ENCODE results near the gene ELP2.

Gene ELP2

DNA sequence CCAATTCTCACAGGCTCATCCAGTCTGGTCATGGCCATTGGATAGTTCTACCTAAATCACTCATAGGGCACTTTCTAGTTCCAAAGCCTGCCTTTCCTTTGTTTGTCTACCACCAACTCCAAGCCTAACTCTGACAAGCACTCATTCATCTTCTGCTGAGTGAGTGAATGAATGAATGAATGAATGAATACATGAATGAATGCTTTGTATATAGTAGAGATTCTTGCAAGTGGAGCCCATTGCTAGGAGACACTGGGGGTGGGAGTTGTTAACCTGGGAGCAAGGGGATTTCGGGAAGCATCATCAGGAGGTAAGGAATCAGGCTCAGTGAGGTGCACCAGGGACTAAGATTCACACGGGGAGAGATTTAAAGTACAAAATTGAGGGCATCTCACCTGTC, 54.3 kb downstream of the ELP2 start:
- Histone ChIP-seq H3K4me3 (ENCODE audit: low read depth, low read length) (no peak overlapping the region), H3K27me3 (ENCODE audit: control insufficient read depth, insufficient read depth, low read length) (no peaks in the 10 kb centered on the region), H3K9me3 (ENCODE audit: control insufficient read depth, low read length) (no peaks in the 10 kb centered on the region), H3K4me1 (peaks cover 5% of the 10 kb centered on the region), H3K36me3 (ENCODE audit: control insufficient read depth, insufficient read depth, low read length) (no peaks in the 10 kb centered on the region), H3K9ac (no peak overlapping the region), H3K27ac (no peak overlapping the region), H3K79me2 (no peaks in the 10 kb centered on the region), H2AFZ (no peak overlapping the region), H3K4me2 (ENCODE audit: low read length) (no peak overlapping the region)
- no peak for TF ChIP-seq CTCF (IDR thresholded peaks at IDR 0.05)

- H3K79me2 ChIP-seq: no peaks in the 10 kb centered on the region
- H3K9me3 ChIP-seq (ENCODE audit: control insufficient read depth, low read length): no peaks in the 10 kb centered on the region
- H2AFZ ChIP-seq: no peak overlapping the region
- H3K27ac ChIP-seq: no peak overlapping the region
- no peak for TF ChIP-seq CTCF (IDR thresholded peaks at IDR 0.05)
- no peaks in the 10 kb centered on the region for H3K27me3 ChIP-seq (ENCODE audit: control insufficient read depth, insufficient read depth, low read length)
- H3K9ac ChIP-seq: no peak overlapping the region
- no peak overlapping the region for H3K4me3 ChIP-seq (ENCODE audit: low read depth, low read length)
- no peaks in the 10 kb centered on the region for H3K36me3 ChIP-seq (ENCODE audit: control insufficient read depth, insufficient read depth, low read length)
- peaks cover 5% of the 10 kb centered on the region for H3K4me1 ChIP-seq
- no peak overlapping the region for H3K4me2 ChIP-seq (ENCODE audit: low read length)
Observed at GRCh38 chr18:36185157-36185556, 55.5 kb downstream of the ELP2 start.

DNA sequence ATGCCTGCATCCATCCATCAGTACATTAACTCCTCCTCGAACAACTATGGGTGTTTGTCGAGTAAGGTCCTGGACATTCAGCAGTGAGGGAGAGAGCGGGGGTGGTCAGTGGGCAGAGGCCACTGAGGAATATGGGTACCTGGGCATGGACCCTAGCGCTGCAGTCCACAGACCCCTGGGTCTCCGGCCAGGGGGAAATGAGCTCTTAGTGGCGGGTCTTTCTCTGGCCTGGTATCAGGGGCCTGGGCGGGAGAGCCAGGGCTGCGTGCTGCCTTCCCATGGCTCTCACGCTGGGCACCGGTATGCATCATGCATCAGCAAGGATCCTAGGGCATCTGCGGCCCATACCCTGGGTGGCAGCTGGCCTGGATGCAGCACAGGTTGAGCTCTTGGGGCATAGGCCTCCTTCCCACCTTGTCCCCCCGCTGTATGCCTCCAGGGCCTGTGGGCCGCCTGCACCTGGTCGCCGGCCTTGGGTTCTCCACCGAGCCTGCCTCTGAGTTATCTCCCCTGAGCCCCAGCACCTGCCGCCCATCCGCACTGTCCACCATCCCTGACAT, 56.3 kb downstream of the ELP2 start:
- H3K4me3 ChIP-seq (ENCODE audit: low read depth, low read length): no peak overlapping the region
- TF ChIP-seq CTCF (IDR thresholded peaks at IDR 0.05): no peak
- H3K36me3 ChIP-seq (ENCODE audit: control insufficient read depth, insufficient read depth, low read length): no peaks in the 10 kb centered on the region
- no peak overlapping the region for H3K27ac ChIP-seq
- peak overlapping the region; percentile 82 for H2AFZ ChIP-seq
- H3K9ac ChIP-seq: no peak overlapping the region
- H3K27me3 ChIP-seq (ENCODE audit: control insufficient read depth, insufficient read depth, low read length): no peaks in the 10 kb centered on the region
- H3K9me3 ChIP-seq (ENCODE audit: control insufficient read depth, low read length): no peaks in the 10 kb centered on the region
- no peaks in the 10 kb centered on the region for H3K79me2 ChIP-seq
- H3K4me2 ChIP-seq (ENCODE audit: low read length): no peak overlapping the region
- peaks cover 5% of the 10 kb centered on the region for H3K4me1 ChIP-seq

GRCh38 chr18:36186461-36187192, 56.9 kb downstream of the ELP2 start:
- TF ChIP-seq CTCF (IDR thresholded peaks at IDR 0.05): peak; percentile 15
- Histone ChIP-seq H3K27me3 (ENCODE audit: control insufficient read depth, insufficient read depth, low read length) (no peaks in the 10 kb centered on the region), H3K9me3 (ENCODE audit: control insufficient read depth, low read length) (no peaks in the 10 kb centered on the region), H3K9ac (no peak overlapping the region), H3K4me1 (peaks cover 5% of the 10 kb centered on the region), H3K4me2 (ENCODE audit: low read length) (peak overlapping the region; percentile 80), H3K27ac (no peak overlapping the region), H3K36me3 (ENCODE audit: control insufficient read depth, insufficient read depth, low read length) (no peaks in the 10 kb centered on the region), H3K79me2 (no peaks in the 10 kb centered on the region), H2AFZ (peak overlapping the region; percentile 82), H3K4me3 (ENCODE audit: low read depth, low read length) (peak overlapping the region; percentile 67)
